Epithelial cell of alveolus of lung (primary cell): ENCODE data around the gene FIGN. TPM values are rescaled to one million over a fixed set of nuclear protein-coding genes. Genes with fewer than 3 reads are reported as not detected.

Experiments used
- total RNA-seq: library from RNA; depleted of rRNA; stranded (reverse); fragments of >200 nt; gene quantifications from 2 replicates; pipeline ENCODE4 v1.2.1, GENCODE V29; 2015

Gene FIGN
- 1.0 and 5.3 TPM in 2 replicates for total RNA-seq

GRCh38 chr2:163735685-163736432 is at the start of gene FIGN:
TSS of gene FIGN (minus strand) at chr2:163736008. CDS start at chr2:163734927, 1,081 bp downstream.

